ENCODE data around the gene SEC14L2.

The SEC14L2 gene

DNA sequence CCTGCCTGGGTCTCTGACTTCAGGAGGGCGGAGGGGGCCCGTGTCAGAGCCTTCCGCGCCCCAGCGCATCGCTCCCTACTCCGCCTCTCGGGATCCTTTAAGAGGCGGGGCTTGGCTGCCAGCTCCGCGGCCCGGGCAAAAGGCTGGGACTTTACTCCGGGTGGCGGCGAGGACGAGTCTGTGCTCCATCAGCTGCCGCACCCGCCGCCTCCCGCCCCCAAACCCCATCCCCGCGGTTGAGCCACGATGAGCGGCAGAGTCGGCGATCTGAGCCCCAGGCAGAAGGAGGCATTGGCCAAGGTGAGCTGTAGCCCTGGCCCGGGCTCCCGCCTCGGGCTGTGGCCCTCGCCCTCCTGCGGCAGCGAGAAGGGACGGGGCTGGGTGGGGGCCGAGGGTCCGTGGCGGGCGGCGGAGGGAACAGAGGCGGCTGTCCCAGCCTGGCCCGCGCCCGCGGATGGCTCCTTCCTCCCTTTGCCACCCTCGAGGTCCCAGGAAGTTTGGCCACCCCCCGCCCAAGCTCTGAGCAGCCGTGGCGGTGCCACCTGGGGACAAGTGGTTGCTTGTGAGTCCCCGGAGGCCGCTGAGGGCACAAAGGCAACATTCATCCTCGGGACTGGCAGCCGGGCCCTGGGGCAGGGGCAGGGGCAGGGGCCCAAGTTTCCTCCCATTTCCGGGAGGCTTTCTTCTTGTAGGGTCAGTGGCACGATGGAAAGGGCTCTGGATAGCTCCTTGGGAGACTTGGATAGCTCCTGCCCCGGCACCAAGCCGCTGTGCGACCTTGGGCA is at the start of gene SEC14L2:
SEC14L2 (plus strand) TSS at position 148 of the 785 bp plus-strand sequence; CDS start at position 247, 99 bp downstream.
- peak; percentile 53 to 60 for DNase-seq (ENCODE audit: low read depth in 2 of 2)

DNA sequence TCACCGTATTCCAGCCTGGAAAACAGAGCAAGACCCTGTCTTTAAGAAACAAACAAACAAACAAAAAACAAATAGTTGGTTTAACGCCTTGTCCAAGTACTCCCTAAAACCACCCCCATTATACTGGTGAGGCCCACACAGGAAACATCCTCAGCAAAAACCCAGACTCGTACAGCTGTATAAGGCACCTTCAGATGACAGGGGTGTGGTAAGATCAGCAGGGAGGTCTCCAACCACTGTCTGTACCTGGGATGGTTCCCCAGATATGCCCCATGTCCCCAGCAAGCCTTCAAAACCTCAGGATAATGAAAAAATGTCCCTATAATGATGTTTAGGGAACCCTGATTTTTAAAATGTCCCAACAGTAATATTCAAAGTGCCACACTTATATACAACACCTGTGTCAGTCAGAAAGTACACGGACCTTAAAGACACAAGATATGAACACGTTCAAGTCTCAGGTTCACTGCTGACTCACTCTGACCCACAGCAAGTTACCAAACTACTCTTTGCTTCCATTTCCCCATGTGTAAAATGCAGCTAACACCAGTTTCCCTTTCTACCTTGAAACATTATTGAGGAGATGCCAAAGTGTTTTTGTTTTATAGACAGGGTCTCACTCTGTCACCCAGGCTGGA is 49.4 kb upstream of the SEC14L2 start:
- no peak for DNase-seq (ENCODE audit: low read depth in 2 of 2)

DNA sequence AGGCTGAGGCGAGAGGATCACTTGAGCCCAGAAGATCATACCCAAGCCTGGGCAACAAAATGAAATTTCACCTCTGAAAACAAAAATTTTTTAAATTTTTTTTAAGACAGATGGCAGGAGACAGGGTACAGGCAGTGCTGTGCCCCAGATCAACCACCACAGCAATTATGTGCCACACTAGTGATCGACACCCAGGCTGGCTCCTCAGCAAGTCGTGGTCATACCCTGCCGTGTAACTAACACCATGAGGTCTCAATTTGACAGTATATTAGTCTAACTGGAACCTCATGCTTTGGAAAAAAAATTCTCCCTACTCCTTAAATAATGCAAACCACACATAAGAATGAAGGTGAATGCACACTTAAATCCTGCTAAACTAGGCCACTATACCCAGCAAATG is 48.4 kb upstream of the SEC14L2 start:
- DNase-seq (ENCODE audit: low read depth in 2 of 2) = no peak

DNA sequence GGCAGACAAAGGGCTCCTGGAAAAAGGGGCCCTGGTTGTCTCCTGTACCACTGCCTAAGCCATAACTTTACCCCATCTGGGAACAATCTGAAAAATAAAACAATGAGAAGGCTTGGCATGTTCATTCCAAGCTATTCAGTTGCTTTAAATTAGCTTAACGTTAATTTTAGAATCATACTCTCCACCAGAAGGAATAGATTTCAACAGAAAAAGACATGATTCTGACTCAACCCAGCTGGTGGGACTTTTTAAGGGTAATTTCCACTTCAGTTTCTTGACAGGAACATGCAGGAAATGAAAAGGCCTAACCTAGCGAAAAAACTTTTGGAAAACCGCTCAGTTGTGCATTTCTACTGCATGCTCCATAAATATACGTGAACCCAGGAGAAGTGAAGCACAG is 48.0 kb upstream of the SEC14L2 start:
- no peak for DNase-seq (ENCODE audit: low read depth in 2 of 2)

DNA sequence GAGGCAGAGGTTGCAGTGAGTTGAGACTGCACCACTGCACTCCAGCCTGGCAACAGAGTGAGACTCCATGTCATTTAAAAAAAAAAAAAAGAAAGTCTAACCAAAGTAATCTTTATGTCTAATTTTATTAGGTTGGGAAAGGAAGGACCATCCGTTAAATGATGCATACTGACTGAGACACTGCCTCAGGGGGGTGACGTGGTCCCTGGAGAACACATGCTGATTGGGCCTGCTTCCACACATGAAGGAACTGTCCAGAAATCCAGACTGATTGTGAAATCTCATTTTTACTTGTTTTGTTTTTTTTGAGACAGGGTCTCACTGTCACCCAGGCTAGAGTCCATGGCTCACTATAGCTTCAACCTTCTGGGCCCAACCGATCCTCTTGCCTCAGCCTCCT is 45.6 kb upstream of the SEC14L2 start:
- DNase-seq (ENCODE audit: low read depth in 2 of 2) = no peak

DNA sequence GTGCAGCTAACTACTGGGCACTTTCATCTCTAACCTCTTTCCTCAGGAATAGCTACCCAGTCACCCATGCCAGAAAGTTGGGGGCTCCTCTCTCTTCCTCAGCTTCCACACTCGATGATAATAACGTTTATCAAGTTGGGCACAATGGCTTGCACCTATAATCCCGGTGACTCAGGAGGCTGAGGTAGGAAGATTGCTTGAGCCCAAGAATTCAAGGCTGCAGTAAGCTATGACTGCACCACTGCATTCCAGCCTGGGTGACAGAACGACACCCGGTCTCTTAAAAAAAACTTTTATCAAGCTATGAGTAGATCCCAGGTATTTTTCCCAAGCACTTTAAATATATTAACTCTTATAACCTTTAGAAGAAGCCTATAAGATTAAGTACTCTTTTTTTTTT is 42.2 kb upstream of the SEC14L2 start:
- no peak for DNase-seq (ENCODE audit: low read depth in 2 of 2)

DNA sequence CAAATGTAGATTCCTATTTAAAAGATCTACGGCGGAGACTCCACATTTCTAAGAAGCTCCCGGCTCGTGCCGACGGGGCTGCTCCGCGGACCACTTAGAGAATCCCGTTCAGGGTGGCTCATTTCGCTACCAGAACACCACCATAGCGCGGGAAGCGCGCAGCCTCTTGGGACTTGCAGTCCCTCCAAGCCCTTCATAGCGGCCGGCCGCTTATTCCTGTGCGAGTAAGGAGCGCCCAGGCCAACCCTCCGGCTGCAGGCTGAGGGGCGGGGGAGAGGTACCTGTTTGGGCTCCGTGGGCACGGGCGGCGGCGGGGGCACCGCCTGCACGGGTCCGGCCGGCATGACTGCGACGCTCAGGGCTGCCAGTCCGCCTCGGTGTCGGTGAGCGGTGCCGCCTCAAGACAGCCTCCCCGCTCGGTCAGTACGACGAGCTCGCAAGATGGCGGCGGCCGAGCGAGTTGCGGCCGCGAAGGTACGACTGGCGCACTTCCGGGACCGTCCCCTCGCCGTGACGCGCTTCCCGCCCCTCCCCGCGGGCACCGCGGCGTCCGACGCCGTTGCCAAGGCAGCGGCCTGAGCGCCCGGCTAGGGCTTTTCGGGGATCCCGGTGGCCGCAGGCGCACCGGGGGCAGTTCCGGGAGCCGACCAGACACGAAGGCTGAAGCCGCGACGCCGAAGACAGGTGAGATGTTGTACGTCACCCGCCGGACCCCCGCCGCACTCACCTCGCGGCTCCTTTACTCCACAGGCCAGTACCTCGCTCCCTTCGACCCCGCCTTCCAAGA is 40.2 kb upstream of the SEC14L2 start, which contains the start of the genes CCDC157 and SF3A1:
CCDC157 (plus strand) TSS at position 559 of the 787 bp plus-strand sequence. CDS start 8,994 bp downstream, outside the sequence.
SF3A1 (minus strand) TSS at position 446 of the 787 bp plus-strand sequence; CDS start at position 344, 102 bp downstream.
- DNase-seq (ENCODE audit: low read depth in 2 of 2) = peak; percentile 84 to 85

DNA sequence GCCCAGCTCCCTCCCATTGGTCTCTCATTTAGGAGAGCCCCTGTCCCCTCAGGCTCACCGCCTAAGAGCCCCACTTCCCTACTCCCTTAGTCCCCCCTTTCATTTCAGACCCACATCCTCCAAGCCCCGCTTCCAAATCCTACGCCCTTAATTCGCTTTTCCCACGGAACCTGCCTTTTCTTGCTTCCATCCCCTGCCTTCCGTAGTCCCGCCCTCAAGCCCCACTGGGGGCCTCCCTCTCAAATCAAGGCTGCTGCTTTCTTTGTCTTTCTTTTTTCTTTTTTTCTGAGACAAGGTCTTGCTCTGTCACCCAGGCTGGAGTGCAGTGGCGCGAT is 39.6 kb upstream of the SEC14L2 start:
- no peak for DNase-seq (ENCODE audit: low read depth in 2 of 2)

DNA sequence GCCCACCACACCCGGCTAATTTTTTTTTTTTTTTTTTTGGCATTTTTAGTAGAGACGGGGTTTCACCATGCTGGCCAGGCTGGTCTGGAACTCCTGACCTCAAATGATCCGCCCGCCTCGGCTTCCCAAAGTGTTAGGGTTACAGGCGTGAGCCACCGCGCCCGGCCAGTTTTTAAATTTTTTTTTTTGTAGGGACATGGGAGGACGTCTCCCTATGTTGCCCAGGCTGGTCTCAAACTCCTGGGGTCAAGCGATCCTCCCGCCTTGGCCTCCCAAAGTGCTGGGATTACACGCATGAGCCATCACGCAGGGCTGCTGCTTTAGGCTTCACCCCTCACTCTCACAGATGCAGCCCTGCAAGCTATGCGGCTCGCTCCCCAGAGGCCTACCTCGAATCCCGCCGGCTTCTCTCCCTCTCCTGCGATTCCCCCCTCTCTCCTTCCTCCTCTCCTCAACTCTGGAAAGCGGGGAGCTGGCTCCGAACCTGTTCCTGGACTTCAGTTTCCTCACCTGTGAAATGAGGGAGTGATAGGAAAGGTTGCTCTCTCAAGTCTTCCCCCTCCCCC is 39.1 kb upstream of the SEC14L2 start:
- no peak for DNase-seq (ENCODE audit: low read depth in 2 of 2)

DNA sequence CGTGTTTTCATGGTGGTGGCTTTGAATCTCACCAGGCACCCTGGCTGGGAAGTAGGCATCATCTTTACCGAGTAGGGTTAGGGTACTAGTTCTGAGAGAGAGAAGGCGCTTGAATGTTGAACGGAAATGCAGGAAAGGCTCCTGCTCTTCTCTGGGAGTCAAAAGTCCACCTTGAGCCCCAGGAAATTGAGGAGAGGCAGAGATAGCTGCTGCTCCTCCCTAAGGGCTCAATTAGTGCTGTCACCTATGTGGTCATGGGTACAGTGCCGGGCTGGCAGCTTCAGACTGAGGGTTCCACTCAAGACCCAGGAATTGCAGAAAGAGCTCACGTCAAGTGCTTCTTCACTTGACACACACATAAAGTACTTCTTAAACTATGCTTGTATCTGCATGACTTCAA is 38.3 kb upstream of the SEC14L2 start:
- DNase-seq (ENCODE audit: low read depth in 2 of 2) = no peak

DNA sequence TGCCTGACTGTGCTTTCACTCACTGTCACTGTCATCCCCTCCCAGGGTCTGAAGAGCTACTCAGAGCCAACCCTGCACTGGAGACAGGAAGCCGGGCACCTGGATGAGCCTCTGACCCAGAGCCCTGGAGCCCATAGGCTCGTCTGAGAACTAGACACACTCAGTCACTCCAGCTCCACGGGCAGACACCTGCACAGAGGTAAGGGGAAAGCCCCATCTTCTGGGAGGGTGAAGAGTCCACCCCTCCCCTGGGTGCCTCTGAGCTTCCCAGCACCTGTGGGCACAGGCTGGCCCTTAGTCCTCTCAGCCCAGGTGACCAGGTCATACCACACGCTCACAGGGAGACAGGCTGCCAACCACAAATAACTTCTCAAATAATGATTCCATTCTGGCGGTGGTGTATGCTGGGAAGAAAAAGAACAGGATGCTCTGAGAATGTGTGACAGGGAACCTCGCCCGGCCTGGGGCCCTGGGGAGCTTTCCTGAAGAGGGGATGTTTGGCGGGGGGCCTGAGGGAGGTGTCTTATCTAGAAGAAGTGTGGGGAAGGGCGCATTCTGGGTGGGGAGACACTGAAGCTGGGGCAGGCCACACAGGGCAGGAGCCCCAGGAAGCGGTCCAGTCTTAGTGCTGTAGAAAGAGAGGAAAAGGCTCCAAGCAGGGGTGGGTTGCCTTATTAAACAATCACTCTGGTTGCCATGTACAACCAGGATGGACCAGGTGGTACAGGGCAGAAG is 34.7 kb upstream of the SEC14L2 start:
- DNase-seq (ENCODE audit: low read depth in 2 of 2) = no peak

DNA sequence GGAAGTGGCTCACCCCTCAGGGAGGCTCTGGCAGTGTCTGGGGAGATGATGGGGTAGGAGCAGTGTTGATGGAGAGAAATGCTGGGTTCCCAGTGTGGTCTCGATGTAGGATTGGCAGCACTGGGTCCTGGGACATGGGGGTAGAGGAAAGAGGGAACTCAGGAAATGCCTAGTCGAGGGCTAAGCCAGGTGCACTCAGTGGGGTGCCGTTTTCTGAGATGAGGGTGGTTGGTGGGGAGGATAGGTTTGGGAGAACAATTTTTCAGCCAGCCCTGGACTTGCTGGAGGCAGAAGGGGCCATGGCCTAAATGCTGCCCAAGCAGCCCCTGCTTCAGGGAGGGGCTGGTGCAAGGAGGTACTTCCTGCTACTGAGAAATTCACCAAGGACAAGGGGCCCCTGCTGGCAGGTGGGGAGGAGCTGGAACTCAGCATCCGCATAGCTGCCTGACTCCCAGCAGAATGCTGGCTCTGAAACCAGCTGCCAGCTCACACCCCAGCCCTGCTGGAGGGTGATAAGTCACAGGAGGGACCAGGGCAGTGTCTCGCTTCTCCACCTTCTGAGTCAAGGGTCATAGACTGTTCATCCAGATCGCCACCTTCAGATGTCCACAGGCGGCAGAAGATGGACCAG is 34.1 kb upstream of the SEC14L2 start:
- DNase-seq (ENCODE audit: low read depth in 2 of 2) = no peak

DNA sequence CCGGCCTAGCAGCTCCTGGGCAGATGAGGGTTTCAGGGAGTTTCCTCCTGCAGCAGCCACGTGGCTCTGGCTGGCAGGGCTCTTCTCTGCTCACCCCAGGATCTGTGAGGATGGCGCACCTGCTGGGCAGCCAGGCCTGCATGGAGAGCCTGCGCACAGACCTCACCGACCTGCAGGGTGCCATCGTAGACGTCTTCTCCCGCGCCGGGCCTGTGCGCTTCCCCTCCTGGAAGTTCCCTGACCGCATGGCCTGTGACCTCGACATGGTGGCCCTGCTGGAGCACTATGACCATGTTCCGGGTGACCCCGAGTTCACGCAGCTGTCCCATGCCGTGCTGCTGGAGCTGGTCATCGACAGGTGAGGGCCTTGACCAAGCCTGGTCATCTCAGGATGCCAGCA is 30.9 kb upstream of the SEC14L2 start:
- DNase-seq (ENCODE audit: low read depth in 2 of 2) = no peak

DNA sequence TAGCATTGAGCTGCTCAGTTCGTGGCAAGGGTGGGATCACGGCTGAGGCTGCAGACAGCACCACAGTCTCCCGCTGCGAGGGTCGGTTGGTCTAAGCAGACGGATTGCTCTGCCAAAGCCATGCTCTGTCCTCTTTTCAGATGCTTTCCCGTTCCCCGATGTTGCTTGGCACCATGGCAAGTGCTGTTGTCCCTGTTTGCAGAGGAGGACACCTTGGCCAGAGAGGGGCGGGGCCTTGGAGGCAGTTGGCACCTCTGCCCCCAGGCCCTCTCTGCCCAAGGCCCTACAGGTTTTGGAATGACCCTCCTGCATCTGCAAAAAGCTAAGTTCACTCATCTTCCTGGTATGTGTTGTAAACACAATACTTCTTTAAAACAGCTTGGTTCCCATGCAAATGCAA is 28.4 kb upstream of the SEC14L2 start:
- DNase-seq (ENCODE audit: low read depth in 2 of 2) = no peak

DNA sequence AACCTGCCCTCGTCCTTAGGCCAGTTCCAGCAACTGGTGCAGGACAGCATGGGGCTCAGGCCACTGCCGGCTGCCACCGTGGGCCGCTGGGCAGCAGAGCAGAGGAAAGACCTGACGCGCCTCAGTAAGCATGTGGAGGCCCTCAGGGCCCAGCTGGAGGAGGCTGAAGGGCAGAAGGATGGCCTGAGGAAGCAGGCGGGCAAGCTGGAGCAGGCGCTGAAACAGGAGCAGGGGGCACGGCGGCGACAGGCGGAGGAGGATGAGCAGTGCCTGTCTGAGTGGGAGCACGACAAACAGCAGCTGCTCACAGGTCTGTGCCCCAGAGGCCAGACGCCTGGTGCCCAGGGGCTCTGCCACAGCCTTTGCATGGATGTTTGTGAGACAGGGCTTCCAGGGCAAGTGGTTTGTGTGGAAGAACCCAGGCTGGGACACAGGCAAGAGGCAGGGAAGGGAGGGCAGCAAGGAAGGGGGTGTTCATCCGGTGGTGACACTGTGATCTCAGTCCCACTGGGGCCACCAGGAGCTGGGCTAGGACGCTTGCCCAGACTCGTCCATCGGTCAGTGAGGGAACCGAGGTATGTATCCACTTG is 26.1 kb upstream of the SEC14L2 start:
- no peak for DNase-seq (ENCODE audit: low read depth in 2 of 2)

DNA sequence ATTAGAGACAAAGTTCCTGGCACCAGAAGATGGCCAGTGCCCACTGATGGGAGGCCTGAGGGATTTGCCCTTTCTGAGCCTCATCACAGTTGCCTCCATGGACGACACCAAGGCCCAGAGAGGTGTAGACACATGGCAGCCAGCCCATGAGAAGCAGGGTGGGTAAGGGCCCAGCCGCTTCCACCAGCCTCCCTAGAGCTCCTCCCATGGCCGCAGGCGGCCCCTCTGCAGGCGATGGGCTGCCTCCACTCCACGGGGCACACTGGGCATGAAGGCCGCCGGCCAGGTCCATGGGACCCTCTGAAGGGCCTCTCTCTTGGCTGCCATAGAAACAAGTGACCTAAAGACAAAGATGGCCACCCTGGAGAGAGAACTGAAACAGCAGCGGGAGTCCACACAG is 25.5 kb upstream of the SEC14L2 start:
- no peak for DNase-seq (ENCODE audit: low read depth in 2 of 2)

DNA sequence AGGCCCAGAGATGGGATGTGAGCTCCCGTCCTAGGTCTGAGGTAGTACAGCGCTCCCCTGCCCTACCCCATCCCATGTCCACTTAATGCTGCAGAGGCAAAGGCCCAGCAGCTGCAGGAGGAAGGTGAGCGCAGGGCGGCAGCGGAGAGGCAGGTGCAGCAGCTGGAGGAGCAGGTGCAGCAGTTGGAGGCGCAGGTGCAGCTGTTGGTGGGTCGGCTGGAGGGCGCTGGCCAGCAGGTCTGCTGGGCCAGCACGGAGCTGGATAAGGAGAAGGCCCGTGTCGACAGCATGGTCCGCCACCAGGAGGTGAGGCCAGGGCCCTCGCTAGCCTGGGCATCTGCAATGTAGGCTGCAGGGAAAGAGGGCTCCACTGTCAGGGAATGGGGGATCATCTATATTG is 24.8 kb upstream of the SEC14L2 start:
- DNase-seq (ENCODE audit: low read depth in 2 of 2) = no peak

DNA sequence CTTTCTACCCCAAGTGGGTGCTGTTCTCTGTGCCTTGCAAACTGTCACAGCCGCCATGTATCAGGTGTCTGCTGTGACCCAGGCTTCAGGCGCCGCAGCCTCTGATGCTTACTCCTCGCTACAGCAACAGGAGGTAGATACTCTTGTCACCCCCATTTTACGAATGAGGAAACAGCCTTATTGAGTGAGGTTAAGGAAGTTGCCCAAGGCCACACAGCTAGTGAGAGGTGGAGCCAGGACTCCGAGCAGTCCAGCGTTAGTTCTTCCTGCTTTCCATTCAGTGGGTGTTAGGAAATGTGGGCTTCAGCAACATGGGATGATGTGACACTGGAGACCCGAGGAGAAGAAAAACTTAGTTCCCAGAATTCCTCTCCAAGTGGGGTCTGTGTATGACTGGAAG is 23.9 kb upstream of the SEC14L2 start:
- DNase-seq (ENCODE audit: low read depth in 2 of 2) = no peak

DNA sequence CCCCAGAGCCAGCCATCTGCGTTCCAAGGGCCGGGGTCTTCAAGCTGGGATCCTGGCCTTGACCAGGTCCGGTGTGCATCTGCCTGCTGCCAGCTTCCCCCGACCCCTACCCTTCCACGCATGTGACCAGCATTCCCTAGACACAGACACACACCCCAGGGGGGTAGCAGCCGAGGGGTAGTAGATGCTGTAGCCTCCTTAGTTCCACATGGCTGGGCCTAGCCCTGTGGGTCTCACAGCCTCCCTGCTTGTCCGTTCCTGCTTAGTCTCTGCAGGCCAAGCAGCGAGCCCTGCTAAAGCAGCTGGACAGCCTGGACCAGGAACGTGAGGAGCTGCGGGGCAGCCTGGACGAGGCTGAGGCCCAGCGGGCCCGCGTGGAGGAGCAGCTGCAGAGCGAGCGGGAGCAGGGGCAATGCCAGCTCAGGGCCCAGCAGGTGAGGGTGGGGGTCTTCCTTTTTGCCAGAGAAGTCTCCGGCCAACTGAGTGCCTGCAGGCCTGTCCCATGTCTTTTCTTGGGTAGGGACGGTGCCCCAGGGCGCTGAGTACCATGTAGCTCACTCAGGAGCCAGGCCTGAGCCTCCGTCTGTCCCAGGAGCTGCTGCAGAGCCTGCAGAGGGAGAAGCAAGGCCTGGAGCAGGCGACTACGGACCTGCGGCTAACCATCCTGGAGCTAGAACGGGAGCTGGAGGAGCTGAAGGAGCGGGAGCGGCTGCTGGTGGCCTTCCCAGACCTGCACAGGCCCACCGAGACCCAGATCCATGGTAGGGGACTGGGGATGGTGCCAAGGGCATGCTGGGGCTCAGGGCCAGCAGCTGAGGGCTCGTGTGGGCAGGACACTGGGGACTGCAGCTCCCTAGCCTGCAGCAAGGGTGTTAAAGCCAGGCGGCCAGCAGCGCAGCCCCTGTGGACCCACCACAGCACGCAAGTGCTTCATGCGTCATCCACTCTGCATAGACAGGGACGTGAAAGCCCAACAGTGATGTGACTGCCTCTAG is 23.2 kb upstream of the SEC14L2 start:
- no peak for DNase-seq (ENCODE audit: low read depth in 2 of 2)

Data from stimulated activated CD8-positive, alpha-beta memory T cell treated with anti-CD3 and anti-CD28 coated beads, Interleukin-2, amount 100 ng/mL, for 48 hours (primary cell).